HL-60 (cell line): ENCODE measurements around the gene IMMP2L.

ENCODE experiments used
- DNase-seq, 2 experiments: peaks; one replicate each; pipeline ENCODE4 v3.0.0-alpha.2; 2010 to 2020; ENCODE audit warnings: low read depth in 1 of 2, low spot score in 1 of 2
- H3K27ac ChIP-seq: fragments of 250-450 bp; sonication (Bioruptor Pico); replicated peaks from 2 replicates; pipeline ENCODE4 v1.5.1; 2020; ENCODE audit warnings: mild to moderate bottlenecking, moderate library complexity
- H3K27me3 ChIP-seq: fragments of 250-450 bp; sonication (Bioruptor Pico); 2 replicates; pipeline ENCODE4 v1.5.1; 2021; ENCODE audit warnings: mild to moderate bottlenecking, moderate library complexity; ENCODE audit not compliant: insufficient read depth, poor library complexity, severe bottlenecking
- H3K4me3 ChIP-seq: replicated peaks from 2 replicates; pipeline ENCODE4 v1.5.1; 2011; ENCODE audit warnings: mild to moderate bottlenecking, control low read depth, low read length; ENCODE audit not compliant: insufficient read depth
- CTCF ChIP-seq: IDR thresholded peaks from one replicate; pipeline ENCODE4 v1.5.1; 2011; ENCODE audit warnings: low read length, control low read depth, inconsistent platforms; ENCODE audit not compliant: insufficient read depth
- GABPA ChIP-seq: IDR thresholded peaks from 2 replicates; pipeline ENCODE4 v1.6.1; 2012; ENCODE audit warnings: low read depth
- POLR2AphosphoS5 ChIP-seq: IDR thresholded peaks from 2 replicates; pipeline ENCODE4 v1.6.1; 2012; ENCODE audit warnings: low read depth
- REST ChIP-seq: IDR thresholded peaks from 2 replicates; pipeline ENCODE4 v1.6.1; 2012; ENCODE audit warnings: low read depth; ENCODE audit not compliant: insufficient replicate concordance
- SPI1 ChIP-seq: IDR thresholded peaks from 2 replicates; pipeline ENCODE4 v1.6.1; 2012; ENCODE audit warnings: low read depth, mild to moderate bottlenecking, borderline replicate concordance

IMMP2L gene

GRCh38 chr7:111537134-111537533, 25.2 kb downstream of the IMMP2L start:
- no peak for DNase-seq
- Histone ChIP-seq H3K27ac (no peak overlapping the region), H3K4me3 (no peak overlapping the region), H3K27me3 (no peaks in the 10 kb centered on the region)
- TF ChIP-seq POLR2AphosphoS5 (no peak), CTCF (no peak), GABPA (no peak), REST (no peak), SPI1 (no peak)

GRCh38 chr7:111535142-111535870, 27.0 kb downstream of the IMMP2L start:
- H3K27me3 ChIP-seq, result no peaks in the 10 kb centered on the region
- no peak for DNase-seq
- TF ChIP-seq REST (no peak), CTCF (no peak), SPI1 (peak; percentile 95)
- H3K4me3 ChIP-seq, result no peak overlapping the region
- H3K27ac ChIP-seq, result peak overlapping the region; percentile 23; the same call in 1 of the 2 replicates

- no peak for DNase-seq
- TF ChIP-seq SPI1, result no peak
- no peak for TF ChIP-seq GABPA
- TF ChIP-seq CTCF, result no peak
- no peak for TF ChIP-seq POLR2AphosphoS5
- TF ChIP-seq REST, result no peak
- Histone ChIP-seq H3K4me3 (no peak overlapping the region), H3K27ac (no peak overlapping the region), H3K27me3 (no peaks in the 10 kb centered on the region)
Observed at GRCh38 chr7:111532625-111533024, 29.7 kb downstream of the IMMP2L start.
